ENCODE results near the gene LSAMP. TPM values are rescaled to one million over a fixed set of nuclear protein-coding genes. Genes with fewer than 3 reads are reported as not detected.

Gene LSAMP
- total and polyA plus RNA-seq, 9 of the 15 experiments (the other 6 are each of a cell fraction or from before 2014, with no cell fraction given): 0.09 to 0.11 TPM; not detected in 7

- TF ChIP-seq SPI1 (IDR thresholded peaks at IDR 0.05; ENCODE audit: borderline replicate concordance, low read depth, low read length): no peak
- TF ChIP-seq ATF1 (CRISPR knock-in tag; IDR thresholded peaks at IDR 0.05): no peak
- TF ChIP-seq ATF1 (tag; IDR thresholded peaks at IDR 0.05): no peak
- no peak for TF ChIP-seq RAD51 (IDR thresholded peaks at IDR 0.05; ENCODE audit: borderline replicate concordance, low read depth)
- TF ChIP-seq PRDM10 (IDR thresholded peaks at IDR 0.05; ENCODE audit: partially characterized antibody): no peak
- TF ChIP-seq TCF15 (CRISPR knock-in tag; IDR thresholded peaks at IDR 0.05): no peak
- no peak for TF ChIP-seq ZNF212 (CRISPR knock-in tag; IDR thresholded peaks at IDR 0.05)
- no peak for TF ChIP-seq ZZZ3 (IDR thresholded peaks at IDR 0.05)
Observed at GRCh38 chr3:116331380-116331779, 113.9 kb downstream of the LSAMP start (continued).
